Stimulated activated naive B cell treated with anti-CD40 and anti-IgM and Interleukin-4, amounts not matched to agents 10 μg/mL and 1 μg/mL and 100 μg/mL, for 72 hours (primary cell): Measurements from ENCODE around the gene TMED5.

Experiments
- ATAC-seq, 2 donors: fragments of 150-1000 bp; cut with Tn5 transposase; replicated peaks; 2 replicates each; pipeline ENCODE4 v1.10.0; 2021; ENCODE audit warnings: moderate library complexity in 1 of 2
- DNase-seq: peaks from one replicate; pipeline ENCODE4 v3.0.0; 2021
- H3K27ac Mint-ChIP-seq: one replicate; pipeline ENCODE4 v1.8.0; 2022; ENCODE audit warnings: mild to moderate bottlenecking, mixed read lengths
- H3K27me3 Mint-ChIP-seq, 2 donors: one replicate each; pipeline ENCODE4 v1.8.0; 2022; ENCODE audit warnings: mixed read lengths in 2 of 2
- H3K36me3 Mint-ChIP-seq, 2 donors: one replicate each; pipeline ENCODE4 v1.8.0; 2022; ENCODE audit warnings: mixed read lengths in 2 of 2, mild to moderate bottlenecking in 1 of 2
- H3K4me1 Mint-ChIP-seq, 2 donors: one replicate each; pipeline ENCODE4 v1.8.0; 2022; ENCODE audit warnings: mixed read lengths in 2 of 2, mild to moderate bottlenecking in 1 of 2
- H3K4me3 Mint-ChIP-seq, 2 donors: one replicate each; pipeline ENCODE4 v1.8.0; 2022; ENCODE audit warnings: mild to moderate bottlenecking in 2 of 2, mixed read lengths in 2 of 2, moderate library complexity in 1 of 2
- H3K9me3 Mint-ChIP-seq, 2 donors: one replicate each; pipeline ENCODE4 v1.8.0; 2022; ENCODE audit warnings: mixed read lengths in 2 of 2, mild to moderate bottlenecking in 1 of 2

TMED5 gene

GRCh38 chr1:93124556-93125355 is 55.5 kb downstream of the TMED5 start:
- peaks cover 12 to 24% of the 10 kb centered on the region in 2 donors for H3K36me3 Mint-ChIP-seq
- H3K4me3 Mint-ChIP-seq: no peak overlapping the region
- H3K27me3 Mint-ChIP-seq: no peaks in the 10 kb centered on the region
- no peak for DNase-seq
- peak overlapping the region; percentile 9 for H3K27ac Mint-ChIP-seq
- no peak for ATAC-seq
- H3K9me3 Mint-ChIP-seq: no peaks in the 10 kb centered on the region
- H3K4me1 Mint-ChIP-seq: peaks cover 0 to 6% of the 10 kb centered on the region in 2 donors

DNA sequence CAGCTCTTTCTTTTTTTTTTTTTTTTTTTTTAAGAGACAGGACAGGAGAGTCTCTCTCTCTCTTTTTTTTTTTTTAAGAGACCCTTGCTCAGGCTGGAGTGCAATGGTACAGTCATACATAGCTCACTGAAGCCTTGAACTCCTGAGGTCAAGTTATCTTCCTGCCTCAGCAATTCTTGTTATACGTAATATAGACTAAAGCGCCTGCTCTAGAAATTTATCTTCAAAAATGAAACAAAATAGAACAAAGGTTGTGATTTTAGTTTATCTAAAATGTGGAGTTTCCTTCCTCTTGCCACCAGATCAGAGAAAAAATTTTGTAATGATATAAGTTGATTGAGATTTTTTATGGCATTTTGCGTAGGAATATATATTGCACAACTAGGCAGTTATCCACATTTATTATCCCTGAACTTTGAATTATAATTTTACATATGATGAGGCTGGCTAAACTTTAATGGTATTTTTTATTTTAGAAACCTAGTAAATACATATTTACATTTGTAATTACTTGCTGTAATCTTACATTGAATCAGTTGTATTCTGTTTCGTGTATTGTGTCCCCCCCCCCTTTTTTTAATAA is 56.9 kb downstream of the TMED5 start:
- H3K36me3 Mint-ChIP-seq: peaks cover 10 to 24% of the 10 kb centered on the region in 2 donors
- H3K9me3 Mint-ChIP-seq: no peaks in the 10 kb centered on the region
- H3K27ac Mint-ChIP-seq: no peak overlapping the region
- no peak for DNase-seq
- ATAC-seq: no peak
- no peaks in the 10 kb centered on the region for H3K27me3 Mint-ChIP-seq
- no peak overlapping the region for H3K4me3 Mint-ChIP-seq
- peaks cover 0 to 6% of the 10 kb centered on the region in 2 donors for H3K4me1 Mint-ChIP-seq

- peaks cover 19 to 40% of the 10 kb centered on the region in 2 donors for H3K36me3 Mint-ChIP-seq
- H3K9me3 Mint-ChIP-seq: no peaks in the 10 kb centered on the region
- peaks cover 0 to 6% of the 10 kb centered on the region in 2 donors for H3K4me1 Mint-ChIP-seq
- no peaks in the 10 kb centered on the region for H3K27me3 Mint-ChIP-seq
- no peak for ATAC-seq
- H3K4me3 Mint-ChIP-seq: no peak overlapping the region
- no peak for DNase-seq
- no peak overlapping the region for H3K27ac Mint-ChIP-seq
These were observed 59.6 kb downstream of the TMED5 start for GRCh38 chr1:93120614-93121013.

- no peak for DNase-seq
- Mint-ChIP-seq H3K4me1 (peaks cover 11 to 29% of the 10 kb centered on the region in 2 donors), H3K4me3 (no peak overlapping the region), H3K9me3 (no peaks in the 10 kb centered on the region), H3K27ac (no peak overlapping the region), H3K36me3 (peaks cover 25 to 36% of the 10 kb centered on the region in 2 donors), H3K27me3 (no peaks in the 10 kb centered on the region)
- ATAC-seq: no peak
These were observed 65.8 kb downstream of the TMED5 start for GRCh38 chr1:93114391-93114790.

DNA sequence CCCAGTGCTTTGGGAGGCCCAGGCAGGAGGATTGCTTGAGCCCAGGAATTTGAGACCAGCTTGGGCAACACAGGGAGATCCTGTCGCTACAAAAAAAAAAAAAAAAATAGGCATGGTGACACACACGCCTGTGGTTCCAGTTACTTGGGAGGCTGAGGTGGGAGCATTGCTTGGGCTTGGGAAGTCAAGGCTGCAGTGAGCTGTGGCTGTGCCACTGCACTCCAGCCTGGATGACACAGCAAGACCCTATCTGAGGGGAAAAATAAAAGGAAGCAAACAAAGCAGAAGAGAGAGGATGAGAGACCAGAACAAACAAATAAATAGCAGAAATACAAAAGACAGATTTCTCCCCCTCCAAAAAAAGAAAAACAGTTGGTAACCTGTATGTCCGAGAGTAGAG is 67.1 kb downstream of the TMED5 start:
- Mint-ChIP-seq H3K27ac (no peak overlapping the region), H3K4me3 (peak overlapping the region in 1 of 2 donors; percentile 31), H3K27me3 (no peaks in the 10 kb centered on the region), H3K9me3 (peaks cover 0 to 2% of the 10 kb centered on the region in 2 donors), H3K4me1 (peaks cover 14 to 31% of the 10 kb centered on the region in 2 donors), H3K36me3 (peaks cover 33 to 43% of the 10 kb centered on the region in 2 donors)
- no peak for DNase-seq
- no peak for ATAC-seq

GRCh38 chr1:93111561-93111960 is 68.7 kb downstream of the TMED5 start:
- Mint-ChIP-seq H3K4me3 (no peak overlapping the region), H3K36me3 (peaks cover 42 to 50% of the 10 kb centered on the region in 2 donors), H3K9me3 (peaks cover 0 to 6% of the 10 kb centered on the region in 2 donors), H3K27ac (peak overlapping the region; percentile 5), H3K4me1 (peaks cover 14 to 31% of the 10 kb centered on the region in 2 donors), H3K27me3 (no peaks in the 10 kb centered on the region)
- ATAC-seq (no peak), DNase-seq (no peak)

DNA sequence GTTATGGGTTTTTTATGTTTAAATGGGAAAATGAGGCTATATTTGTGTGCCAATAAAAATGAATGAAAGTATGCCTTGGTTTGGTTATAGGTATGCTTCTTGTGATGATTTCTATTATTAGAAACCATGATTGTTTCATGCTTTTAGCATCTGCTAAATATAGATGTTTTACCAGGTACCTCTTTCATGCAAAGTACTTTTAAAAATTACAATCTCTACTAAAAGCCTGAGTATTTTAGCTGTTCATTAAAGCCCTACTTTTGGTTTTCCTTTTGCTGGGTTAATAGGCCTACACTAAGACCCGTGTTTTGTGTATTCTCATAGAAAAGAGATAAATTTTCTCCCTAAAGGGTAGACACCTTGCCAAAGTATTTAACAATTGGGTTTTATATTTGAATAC is 69.1 kb downstream of the TMED5 start:
- H3K36me3 Mint-ChIP-seq: peaks cover 40 to 50% of the 10 kb centered on the region in 2 donors
- peaks cover 14 to 32% of the 10 kb centered on the region in 2 donors for H3K4me1 Mint-ChIP-seq
- H3K27ac Mint-ChIP-seq: no peak overlapping the region
- H3K9me3 Mint-ChIP-seq: peaks cover 0 to 7% of the 10 kb centered on the region in 2 donors
- H3K27me3 Mint-ChIP-seq: no peaks in the 10 kb centered on the region
- DNase-seq (no peak), ATAC-seq (no peak)
- no peak overlapping the region for H3K4me3 Mint-ChIP-seq

DNA sequence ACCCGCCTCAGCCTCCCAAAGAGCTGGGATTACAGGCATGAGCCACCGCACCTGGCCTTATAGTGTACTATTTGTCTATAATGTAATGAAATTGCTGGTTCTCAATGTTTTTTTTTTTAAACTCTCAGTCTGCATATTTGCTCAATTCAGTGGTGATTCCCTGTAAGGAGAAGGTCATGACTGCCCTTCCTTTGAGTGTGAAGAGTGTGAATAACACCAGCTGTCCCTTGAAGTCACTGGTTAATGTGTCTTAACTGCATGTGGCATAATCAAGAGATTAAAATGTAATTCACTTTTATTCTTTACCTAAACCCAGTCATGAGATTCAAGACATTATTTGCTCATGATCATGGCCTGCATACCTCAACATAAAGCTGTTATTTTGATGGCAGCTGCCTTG is 70.6 kb downstream of the TMED5 start:
- Mint-ChIP-seq H3K4me1 (peaks cover 17 to 44% of the 10 kb centered on the region in 2 donors), H3K27me3 (no peaks in the 10 kb centered on the region), H3K27ac (no peak overlapping the region), H3K36me3 (peaks cover 46 to 59% of the 10 kb centered on the region in 2 donors), H3K4me3 (no peak overlapping the region), H3K9me3 (peaks cover 0 to 10% of the 10 kb centered on the region in 2 donors)
- ATAC-seq (no peak), DNase-seq (no peak)

- Mint-ChIP-seq H3K27ac (no peak overlapping the region), H3K9me3 (peaks cover 0 to 10% of the 10 kb centered on the region in 2 donors), H3K36me3 (peaks cover 48 to 62% of the 10 kb centered on the region in 2 donors), H3K4me3 (no peak overlapping the region), H3K27me3 (no peaks in the 10 kb centered on the region), H3K4me1 (peaks cover 17 to 50% of the 10 kb centered on the region in 2 donors)
- no peak for DNase-seq
- no peak for ATAC-seq
These were observed 71.9 kb downstream of the TMED5 start for GRCh38 chr1:93108335-93108734.

GRCh38 chr1:93107395-93107794 is 72.8 kb downstream of the TMED5 start:
- ATAC-seq: no peak
- H3K27me3 Mint-ChIP-seq: no peaks in the 10 kb centered on the region
- no peak overlapping the region for H3K4me3 Mint-ChIP-seq
- H3K27ac Mint-ChIP-seq: no peak overlapping the region
- H3K36me3 Mint-ChIP-seq: peaks cover 42 to 59% of the 10 kb centered on the region in 2 donors
- peaks cover 0 to 10% of the 10 kb centered on the region in 2 donors for H3K9me3 Mint-ChIP-seq
- no peak for DNase-seq
- H3K4me1 Mint-ChIP-seq: peaks cover 17 to 49% of the 10 kb centered on the region in 2 donors

- DNase-seq (no peak), ATAC-seq (no peak)
- no peak overlapping the region for H3K27ac Mint-ChIP-seq
- peaks cover 18 to 48% of the 10 kb centered on the region in 2 donors for H3K4me1 Mint-ChIP-seq
- no peak overlapping the region for H3K4me3 Mint-ChIP-seq
- peaks cover 44 to 64% of the 10 kb centered on the region in 2 donors for H3K36me3 Mint-ChIP-seq
- peaks cover 0 to 10% of the 10 kb centered on the region in 2 donors for H3K9me3 Mint-ChIP-seq
- H3K27me3 Mint-ChIP-seq: no peaks in the 10 kb centered on the region
These were observed 74.0 kb downstream of the TMED5 start for GRCh38 chr1:93106226-93106625.

DNA sequence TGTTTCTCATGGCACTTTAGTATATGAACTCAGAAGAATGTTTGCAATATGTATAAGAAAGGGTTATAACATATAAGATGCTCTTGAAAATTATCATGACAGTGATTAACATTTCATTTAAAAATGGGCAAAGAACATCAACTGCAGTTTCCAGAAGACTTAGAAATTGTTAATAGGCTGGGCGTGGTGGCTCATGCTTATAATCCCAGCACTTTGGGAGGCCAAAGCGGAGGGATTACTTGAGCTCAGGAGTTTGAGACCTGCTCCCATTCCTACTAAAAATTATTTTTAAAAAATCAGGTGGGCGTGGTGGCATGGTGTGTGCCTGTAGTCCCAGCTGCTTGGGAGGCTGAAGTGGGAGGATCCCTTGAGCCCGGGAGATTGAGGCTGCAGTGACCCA is 78.1 kb downstream of the TMED5 start:
- Mint-ChIP-seq H3K27me3 (no peaks in the 10 kb centered on the region), H3K36me3 (peaks cover 26 to 54% of the 10 kb centered on the region in 2 donors), H3K4me1 (peaks cover 25 to 68% of the 10 kb centered on the region in 2 donors), H3K4me3 (no peak overlapping the region), H3K27ac (no peak overlapping the region), H3K9me3 (peaks cover 0 to 6% of the 10 kb centered on the region in 2 donors)
- DNase-seq (no peak), ATAC-seq (no peak)
